Panc1 (cell line): ENCODE measurements around the gene RIC8A. TPM values are rescaled to one million over a fixed set of nuclear protein-coding genes. Genes with fewer than 3 reads are reported as not detected.
A peak's percentile ranks its signal among the peaks of the same experiment; 100 is the strongest.

ENCODE experiments used
- ATAC-seq: fragments of 200-7000 bp; cut with Tn5 transposase; 2 replicates; pipeline ENCODE4 v1.9.1; 2020; ENCODE audit warnings: mild to moderate bottlenecking, moderate library complexity
- BruUV-seq: library from RNA; stranded (reverse); fragments of 400-500 nt; replicated peaks from 2 replicates; lab custom pipeline; 2021; lab: Mats Ljungman, UMichigan
- CTCF ChIA-PET: fragments of 300-600 bp; sonication (Branson Sonifier 250); formaldehyde crosslinking; loops from one replicate; lab custom pipeline; 2022; ENCODE audit warnings: antibody characterized with exemption; lab: Charles Lee
- POLR2A ChIA-PET: fragments of 300-600 bp; sonication (Branson Sonifier 250); formaldehyde crosslinking; loops from one replicate; lab custom pipeline; 2022; ENCODE audit warnings: antibody characterized with exemption; lab: Charles Lee
- DNase-seq: peaks from one replicate; pipeline ENCODE4 v3.0.0-alpha.2; 2010; ENCODE audit warnings: low read depth, low spot score
- H3K27ac ChIP-seq: 2 replicates; pipeline ENCODE4 v1.5.1; 2011; ENCODE audit warnings: mild to moderate bottlenecking, low read length, inconsistent platforms
- H3K27me3 ChIP-seq: fragments of 200-500 bp; sonication (Bioruptor generic); 2 replicates; pipeline ENCODE4 v1.6.0; 2014; ENCODE audit warnings: low read length, inconsistent platforms; ENCODE audit not compliant: control insufficient read depth, insufficient read depth
- H3K36me3 ChIP-seq: fragments of 200-500 bp; sonication (Bioruptor generic); 2 replicates; pipeline ENCODE4 v1.5.1; 2014; ENCODE audit warnings: inconsistent platforms, mild to moderate bottlenecking, low read length, moderate library complexity; ENCODE audit not compliant: control insufficient read depth, insufficient read depth
- H3K4me1 ChIP-seq: 2 replicates; pipeline ENCODE4 v1.5.1; 2011; ENCODE audit warnings: inconsistent platforms, mild to moderate bottlenecking, low read length, moderate library complexity; ENCODE audit not compliant: control insufficient read depth, insufficient read depth
- H3K4me3 ChIP-seq, 2 experiments: 2 replicates each; pipeline ENCODE4 v1.5.1; 2011 to 2012; ENCODE audit warnings: low read depth in 2 of 2, low read length in 2 of 2, mild to moderate bottlenecking in 2 of 2, inconsistent platforms in 1 of 2, moderate library complexity in 1 of 2
- H3K9me3 ChIP-seq: fragments of 200-500 bp; sonication (Bioruptor generic); 2 replicates; pipeline ENCODE4 v1.5.1; 2014; ENCODE audit warnings: low read depth, mild to moderate bottlenecking, inconsistent platforms, low read length, moderate library complexity; ENCODE audit not compliant: control insufficient read depth, insufficient read depth
- POLR2AphosphoS5 ChIP-seq: IDR thresholded peaks from 2 replicates; pipeline ENCODE4 v1.6.1; 2012; ENCODE audit warnings: mild to moderate bottlenecking, low read depth, low read length, moderate library complexity
- SIN3A ChIP-seq: IDR thresholded peaks from 2 replicates; pipeline ENCODE4 v1.6.1; 2012; ENCODE audit warnings: low read depth, mild to moderate bottlenecking, low read length, moderate library complexity, borderline replicate concordance; ENCODE audit not compliant: insufficient read depth
- TCF7L2 ChIP-seq: IDR thresholded peaks from 2 replicates; pipeline ENCODE4 v1.6.1; 2011; ENCODE audit warnings: mild to moderate bottlenecking, low read depth, low read length, inconsistent platforms
- in situ Hi-C: cut with HindIII; loops from 2 replicates; pipeline ENCODE4 v1.10.0; 2016; ENCODE audit warnings: low sequenced_read_pairs, low pct_unique_long_range_greater_than_20kb
- intact Hi-C: fragments of 100-400 bp; cut with micrococcal nuclease; formaldehyde crosslinking; loops from one replicate; pipeline ENCODE4 v1.10.0; 2022; ENCODE audit not compliant: unreplicated experiment
- total RNA-seq: library from RNA; stranded (reverse); gene quantifications from one replicate; pipeline ENCODE4 v1.2.1, GENCODE V29; 2021; ENCODE audit not compliant: unreplicated experiment
- TF ChIP-seq, protein P1 (sequence below): fragments of 450-650 bp; IDR thresholded peaks from 2 replicates; pipeline ENCODE4 v1.5.1; 2017; ENCODE audit warnings: mild to moderate bottlenecking
- TF ChIP-seq, protein P2 (sequence below), 2 experiments: IDR thresholded peaks; 2 replicates each; pipeline ENCODE4 v1.6.1; 2011 to 2012; ENCODE audit warnings: low read depth in 2 of 2, control low read depth in 1 of 2, low read length in 1 of 2, mild to moderate bottlenecking in 1 of 2, moderate library complexity in 1 of 2; ENCODE audit not compliant: insufficient read depth in 1 of 2

The RIC8A gene
- total RNA-seq, 1 experiment from 2014 or later, result 264 TPM

DNA sequence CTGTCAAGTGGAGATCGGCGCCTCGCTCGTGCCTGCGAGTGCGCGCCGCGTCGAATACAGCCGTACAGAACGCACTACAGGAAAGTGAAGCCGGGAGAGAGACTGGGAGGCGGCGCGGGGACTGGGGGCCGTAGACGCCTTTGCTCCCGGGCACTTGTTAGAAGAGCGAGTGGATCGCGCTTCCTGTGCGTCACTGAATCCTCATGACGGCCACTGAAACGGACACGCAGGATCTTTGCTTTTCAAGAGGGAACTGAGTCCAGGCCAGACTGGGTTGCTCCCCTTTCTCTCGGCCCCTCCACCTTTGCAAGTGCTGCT lies 314 bp downstream of the RIC8A start:
- H3K36me3 ChIP-seq, result peaks cover 27% of the 10 kb centered on the region
- no peak for DNase-seq

DNA sequence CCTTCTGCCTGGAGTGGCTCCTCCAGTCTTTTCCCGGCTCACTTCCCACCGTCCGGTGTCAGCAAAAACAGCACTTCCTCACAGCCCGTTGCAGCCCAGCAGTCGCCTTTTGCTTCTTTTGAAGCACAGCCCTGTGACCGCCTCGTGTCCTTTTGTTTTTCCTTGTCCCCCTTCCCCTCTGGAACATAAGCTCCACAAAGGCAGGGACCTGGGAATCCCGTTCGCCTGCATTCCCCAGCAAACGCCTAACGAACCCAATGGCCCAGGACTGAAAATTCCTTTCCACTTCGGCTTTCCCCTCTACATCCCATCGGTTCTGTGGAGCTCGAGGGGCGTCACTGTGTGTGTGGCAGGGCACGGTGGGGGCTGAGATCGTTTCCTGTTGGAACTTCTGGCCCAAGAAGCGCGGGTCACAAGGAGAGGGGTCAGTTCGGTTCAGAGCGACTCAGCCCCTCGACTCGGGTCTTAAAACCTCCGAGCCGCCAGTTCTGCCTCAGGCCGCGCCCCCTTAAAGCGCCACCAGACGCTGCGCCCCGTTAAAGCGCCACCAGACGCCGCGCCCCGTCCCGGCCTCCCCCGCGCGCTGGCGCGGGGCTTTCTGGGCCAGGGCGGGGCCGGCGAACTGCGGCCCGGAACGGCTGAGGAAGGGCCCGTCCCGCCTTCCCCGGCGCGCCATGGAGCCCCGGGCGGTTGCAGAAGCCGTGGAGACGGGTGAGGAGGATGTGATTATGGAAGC lies 841 bp downstream of the RIC8A start:
- no peaks in the 10 kb centered on the region for H3K27me3 ChIP-seq
- ATAC-seq, result peak; percentile 83
- peak overlapping the region; percentile 100 for H3K27ac ChIP-seq
- TF ChIP-seq, protein P1, sequence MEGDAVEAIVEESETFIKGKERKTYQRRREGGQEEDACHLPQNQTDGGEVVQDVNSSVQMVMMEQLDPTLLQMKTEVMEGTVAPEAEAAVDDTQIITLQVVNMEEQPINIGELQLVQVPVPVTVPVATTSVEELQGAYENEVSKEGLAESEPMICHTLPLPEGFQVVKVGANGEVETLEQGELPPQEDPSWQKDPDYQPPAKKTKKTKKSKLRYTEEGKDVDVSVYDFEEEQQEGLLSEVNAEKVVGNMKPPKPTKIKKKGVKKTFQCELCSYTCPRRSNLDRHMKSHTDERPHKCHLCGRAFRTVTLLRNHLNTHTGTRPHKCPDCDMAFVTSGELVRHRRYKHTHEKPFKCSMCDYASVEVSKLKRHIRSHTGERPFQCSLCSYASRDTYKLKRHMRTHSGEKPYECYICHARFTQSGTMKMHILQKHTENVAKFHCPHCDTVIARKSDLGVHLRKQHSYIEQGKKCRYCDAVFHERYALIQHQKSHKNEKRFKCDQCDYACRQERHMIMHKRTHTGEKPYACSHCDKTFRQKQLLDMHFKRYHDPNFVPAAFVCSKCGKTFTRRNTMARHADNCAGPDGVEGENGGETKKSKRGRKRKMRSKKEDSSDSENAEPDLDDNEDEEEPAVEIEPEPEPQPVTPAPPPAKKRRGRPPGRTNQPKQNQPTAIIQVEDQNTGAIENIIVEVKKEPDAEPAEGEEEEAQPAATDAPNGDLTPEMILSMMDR, result no peak
- TF ChIP-seq, protein P2, sequence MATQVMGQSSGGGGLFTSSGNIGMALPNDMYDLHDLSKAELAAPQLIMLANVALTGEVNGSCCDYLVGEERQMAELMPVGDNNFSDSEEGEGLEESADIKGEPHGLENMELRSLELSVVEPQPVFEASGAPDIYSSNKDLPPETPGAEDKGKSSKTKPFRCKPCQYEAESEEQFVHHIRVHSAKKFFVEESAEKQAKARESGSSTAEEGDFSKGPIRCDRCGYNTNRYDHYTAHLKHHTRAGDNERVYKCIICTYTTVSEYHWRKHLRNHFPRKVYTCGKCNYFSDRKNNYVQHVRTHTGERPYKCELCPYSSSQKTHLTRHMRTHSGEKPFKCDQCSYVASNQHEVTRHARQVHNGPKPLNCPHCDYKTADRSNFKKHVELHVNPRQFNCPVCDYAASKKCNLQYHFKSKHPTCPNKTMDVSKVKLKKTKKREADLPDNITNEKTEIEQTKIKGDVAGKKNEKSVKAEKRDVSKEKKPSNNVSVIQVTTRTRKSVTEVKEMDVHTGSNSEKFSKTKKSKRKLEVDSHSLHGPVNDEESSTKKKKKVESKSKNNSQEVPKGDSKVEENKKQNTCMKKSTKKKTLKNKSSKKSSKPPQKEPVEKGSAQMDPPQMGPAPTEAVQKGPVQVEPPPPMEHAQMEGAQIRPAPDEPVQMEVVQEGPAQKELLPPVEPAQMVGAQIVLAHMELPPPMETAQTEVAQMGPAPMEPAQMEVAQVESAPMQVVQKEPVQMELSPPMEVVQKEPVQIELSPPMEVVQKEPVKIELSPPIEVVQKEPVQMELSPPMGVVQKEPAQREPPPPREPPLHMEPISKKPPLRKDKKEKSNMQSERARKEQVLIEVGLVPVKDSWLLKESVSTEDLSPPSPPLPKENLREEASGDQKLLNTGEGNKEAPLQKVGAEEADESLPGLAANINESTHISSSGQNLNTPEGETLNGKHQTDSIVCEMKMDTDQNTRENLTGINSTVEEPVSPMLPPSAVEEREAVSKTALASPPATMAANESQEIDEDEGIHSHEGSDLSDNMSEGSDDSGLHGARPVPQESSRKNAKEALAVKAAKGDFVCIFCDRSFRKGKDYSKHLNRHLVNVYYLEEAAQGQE (IDR thresholded peaks at IDR 0.05; ENCODE audit: insufficient read depth in 1 of 2, low read depth in 2 of 2, low read length in 1 of 2), result no peak
- TF ChIP-seq POLR2AphosphoS5 (peak; percentile 89), TCF7L2 (no peak), SIN3A (peak; percentile 99)
- H3K4me3 ChIP-seq, result peak overlapping the region; percentile 99 to 100
- CTCF ChIA-PET, result no interaction called here
- H3K9me3 ChIP-seq, result no peaks in the 10 kb centered on the region
- peaks cover 32% of the 10 kb centered on the region for H3K36me3 ChIP-seq
- DNase-seq, result no peak
- POLR2A ChIA-PET, result interaction anchor here (0.6 kb wide), 1 partner anchor 155 kb away, joined by 10 read pairs; no protein-coding TSS in a partner anchor
- BruUV-seq, result no TSS peak
- H3K4me1 ChIP-seq, result peaks cover 33% of the 10 kb centered on the region
- intact Hi-C loops (no loop called here), in situ Hi-C loops (no loop called here)

More for the DNA sequence above, 314 bp downstream of the RIC8A start:
- intact Hi-C loops, result no loop called here
- Histone ChIP-seq H3K27me3 (no peaks in the 10 kb centered on the region), H3K27ac (peak overlapping the region; percentile 100), H3K4me3 (peak overlapping the region; percentile 99 to 100), H3K9me3 (no peaks in the 10 kb centered on the region), H3K4me1 (peaks cover 33% of the 10 kb centered on the region)
- in situ Hi-C loops, result no loop called here
- TF ChIP-seq, protein P1, result no peak
- TF ChIP-seq, protein P2 (IDR thresholded peaks at IDR 0.05; ENCODE audit: insufficient read depth in 1 of 2, low read depth in 2 of 2, low read length in 1 of 2), result no peak
- TF ChIP-seq TCF7L2, result no peak
- TSS peak; percentile 89 for BruUV-seq
- peak; percentile 29 for ATAC-seq
- POLR2A ChIA-PET, result interaction anchor here (0.6 to 1.0 kb wide), 5 partner anchors 9 to 265 kb away, joined by 3 to 10 read pairs (median 3); no protein-coding TSS in a partner anchor
- CTCF ChIA-PET, result interaction anchor here (1.0 kb wide), 1 partner anchor 43 kb away, joined by 3 read pairs; no protein-coding TSS in a partner anchor
